Smooth muscle cell of the pulmonary artery (primary cell): ENCODE data around the gene PTMS. TPM values are rescaled to one million over a fixed set of nuclear protein-coding genes. Genes with fewer than 3 reads are reported as not detected.

Experiments used
- total RNA-seq: library from RNA; depleted of rRNA; stranded (reverse); fragments of >200 nt; gene quantifications from 2 replicates; pipeline ENCODE4 v1.2.3, GENCODE V29; 2014

PTMS gene, protein sequence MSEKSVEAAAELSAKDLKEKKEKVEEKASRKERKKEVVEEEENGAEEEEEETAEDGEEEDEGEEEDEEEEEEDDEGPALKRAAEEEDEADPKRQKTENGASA
- total RNA-seq = 45.0 and 47.1 TPM in 2 replicates

DNA sequence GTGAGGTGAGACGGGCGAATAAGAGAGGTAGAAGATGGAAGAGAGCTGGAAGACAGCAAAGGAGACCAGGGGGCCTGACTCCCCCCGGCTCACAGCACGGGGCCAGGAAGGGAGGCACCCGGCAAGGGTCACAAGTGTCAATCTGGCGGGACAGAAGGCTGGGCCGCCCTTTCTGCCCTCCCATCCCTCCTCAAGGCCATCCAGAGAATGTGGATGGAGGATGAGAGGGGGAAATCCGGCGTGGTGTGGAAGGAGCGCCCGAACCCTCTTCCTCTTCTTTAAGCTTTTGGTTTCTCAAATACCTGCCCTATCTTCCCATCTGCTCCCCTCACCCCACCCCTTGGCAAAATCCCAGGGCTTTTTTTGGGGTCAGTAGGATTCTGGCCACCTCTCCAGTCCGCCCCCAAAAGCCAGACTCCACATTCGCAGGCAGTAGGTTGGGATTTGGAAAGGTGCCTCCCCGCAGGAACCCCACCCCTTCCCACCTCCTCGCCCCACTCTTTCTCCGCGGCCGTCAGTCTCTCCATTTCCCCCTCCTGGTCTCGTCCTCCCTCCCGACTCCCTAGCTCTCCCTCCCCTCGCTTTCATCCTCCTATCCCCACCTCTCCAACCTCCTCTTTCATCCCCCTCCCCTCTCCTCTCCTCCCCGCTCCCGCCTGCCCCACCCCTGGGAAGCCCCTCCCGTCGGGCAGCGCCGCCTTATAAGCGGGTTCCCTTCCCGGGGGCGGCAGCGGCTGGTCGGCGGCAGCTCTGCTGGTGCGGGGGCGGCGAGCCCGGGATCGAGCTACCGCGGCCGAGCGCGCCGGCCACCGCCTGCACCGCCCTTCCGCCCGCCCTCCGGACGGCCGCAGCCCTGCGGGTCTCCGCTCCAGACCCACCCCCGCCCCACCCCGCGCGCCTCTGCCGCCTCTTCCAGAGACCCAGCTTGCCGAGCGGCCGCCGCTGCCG, at the start of gene PTMS:
TSS of gene PTMS (plus strand) at position 730 of the 948 bp plus-strand sequence. CDS start 343 bp downstream, outside the sequence.

DNA sequence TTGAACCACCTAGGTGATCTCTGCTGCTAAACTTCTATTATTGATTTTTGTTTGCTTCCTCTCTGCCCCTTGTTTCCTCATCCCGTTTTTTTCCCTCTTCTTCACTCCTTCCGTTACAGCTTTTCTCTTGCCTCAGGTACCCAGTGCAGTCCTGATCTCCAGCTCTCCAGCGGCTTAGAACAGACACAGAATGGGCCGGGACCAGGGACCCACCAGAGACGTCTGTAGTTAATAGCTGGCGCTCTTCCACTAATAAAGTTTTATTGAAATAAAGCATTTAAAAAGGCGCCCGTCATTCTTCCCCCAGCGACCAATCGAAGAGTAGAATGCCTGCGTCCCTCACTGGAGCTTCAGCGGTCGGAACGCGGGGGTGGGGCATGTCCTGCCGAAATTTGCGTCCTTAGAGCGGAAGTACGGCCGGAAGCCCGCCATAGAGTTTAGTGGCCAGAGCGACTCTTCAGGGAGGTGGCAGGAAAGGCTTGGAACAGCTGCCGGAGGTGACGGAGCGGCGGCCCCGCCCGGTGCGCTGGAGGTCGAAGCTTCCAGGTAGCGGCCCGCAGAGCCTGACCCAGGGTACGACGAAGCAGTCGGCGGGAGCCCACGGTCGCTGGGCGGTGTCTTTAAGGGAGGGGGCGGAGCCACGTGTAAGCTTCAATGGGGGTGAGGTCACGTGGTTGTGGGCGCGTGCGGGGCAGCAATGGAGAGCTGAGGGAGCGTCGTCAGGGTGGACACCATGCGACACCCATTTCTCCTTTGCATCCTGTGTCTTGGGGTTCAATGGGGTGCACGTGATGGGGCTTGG, 42.4 kb upstream of the PTMS start, which contains the start of gene COPS7A:
TSS of gene COPS7A (plus strand) at position 440 of the 802 bp plus-strand sequence. CDS start 611 bp downstream, outside the sequence.

DNA sequence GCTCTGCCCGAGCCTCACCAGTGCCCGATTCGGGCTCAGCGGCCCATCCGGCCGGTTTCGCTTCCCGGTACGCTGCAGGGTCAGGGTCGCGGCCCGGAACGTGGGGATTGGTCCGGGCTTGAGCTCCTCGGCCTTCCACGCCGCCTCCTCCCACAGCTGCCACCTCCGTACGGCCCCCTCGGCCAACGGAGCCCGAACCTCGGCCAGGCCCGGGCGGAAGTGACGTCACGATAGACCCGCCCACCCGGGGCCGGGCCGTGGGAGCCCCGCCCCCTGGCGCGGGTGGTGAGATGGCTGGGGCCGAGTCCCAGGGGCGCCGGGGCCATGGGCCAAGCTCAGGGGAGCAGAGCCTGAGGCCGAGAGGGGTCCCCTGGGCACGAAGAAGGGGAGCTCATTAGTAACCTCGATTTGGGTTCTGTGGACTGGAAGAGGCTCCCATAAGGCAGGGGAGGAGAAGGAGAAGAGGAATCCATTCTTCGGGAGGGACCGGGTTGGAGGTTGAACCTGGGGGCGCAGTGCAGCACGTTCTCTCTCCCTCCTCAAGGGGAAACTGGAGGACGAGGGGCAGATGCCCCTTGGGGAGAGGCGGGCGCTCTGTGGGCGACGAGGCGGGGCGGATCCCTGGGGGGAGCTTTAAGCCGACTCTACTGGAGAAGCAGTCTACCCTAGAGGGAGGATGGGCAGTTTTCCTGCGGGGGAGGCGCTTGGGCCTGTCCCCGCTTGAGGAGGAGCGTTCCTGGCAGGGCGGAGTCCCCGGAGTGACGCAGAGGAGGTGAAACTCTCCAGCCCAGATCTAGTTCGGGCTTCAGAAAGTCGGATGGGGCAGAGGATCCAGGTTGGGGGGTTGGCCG, 13.0 kb upstream of the PTMS start, which contains the start of gene MLF2:
TSS of gene MLF2 (minus strand) at position 221 of the 851 bp plus-strand sequence. CDS start 807 bp downstream, outside the sequence.

DNA sequence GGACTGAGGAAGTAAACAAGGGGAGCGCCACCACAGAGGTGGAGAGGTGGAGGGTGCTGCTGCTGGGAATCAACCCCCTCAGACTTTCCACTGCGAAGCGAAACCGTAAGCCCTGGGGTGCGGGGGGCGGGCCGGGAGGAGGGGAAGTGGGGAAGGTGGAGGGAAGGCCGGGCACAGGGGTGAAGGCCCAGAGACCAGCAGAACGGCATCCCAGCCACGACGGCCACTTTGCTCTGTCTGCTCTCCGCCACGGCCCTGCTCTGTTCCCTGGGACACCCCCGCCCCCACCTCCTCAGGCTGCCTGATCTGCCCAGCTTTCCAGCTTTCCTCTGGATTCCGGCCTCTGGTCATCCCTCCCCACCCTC, 6.2 kb downstream of the PTMS start, which contains the start of gene LAG3:
TSS of gene LAG3 (plus strand) at position 190 of the 365 bp plus-strand sequence. CDS start 333 bp downstream, outside the sequence.

DNA sequence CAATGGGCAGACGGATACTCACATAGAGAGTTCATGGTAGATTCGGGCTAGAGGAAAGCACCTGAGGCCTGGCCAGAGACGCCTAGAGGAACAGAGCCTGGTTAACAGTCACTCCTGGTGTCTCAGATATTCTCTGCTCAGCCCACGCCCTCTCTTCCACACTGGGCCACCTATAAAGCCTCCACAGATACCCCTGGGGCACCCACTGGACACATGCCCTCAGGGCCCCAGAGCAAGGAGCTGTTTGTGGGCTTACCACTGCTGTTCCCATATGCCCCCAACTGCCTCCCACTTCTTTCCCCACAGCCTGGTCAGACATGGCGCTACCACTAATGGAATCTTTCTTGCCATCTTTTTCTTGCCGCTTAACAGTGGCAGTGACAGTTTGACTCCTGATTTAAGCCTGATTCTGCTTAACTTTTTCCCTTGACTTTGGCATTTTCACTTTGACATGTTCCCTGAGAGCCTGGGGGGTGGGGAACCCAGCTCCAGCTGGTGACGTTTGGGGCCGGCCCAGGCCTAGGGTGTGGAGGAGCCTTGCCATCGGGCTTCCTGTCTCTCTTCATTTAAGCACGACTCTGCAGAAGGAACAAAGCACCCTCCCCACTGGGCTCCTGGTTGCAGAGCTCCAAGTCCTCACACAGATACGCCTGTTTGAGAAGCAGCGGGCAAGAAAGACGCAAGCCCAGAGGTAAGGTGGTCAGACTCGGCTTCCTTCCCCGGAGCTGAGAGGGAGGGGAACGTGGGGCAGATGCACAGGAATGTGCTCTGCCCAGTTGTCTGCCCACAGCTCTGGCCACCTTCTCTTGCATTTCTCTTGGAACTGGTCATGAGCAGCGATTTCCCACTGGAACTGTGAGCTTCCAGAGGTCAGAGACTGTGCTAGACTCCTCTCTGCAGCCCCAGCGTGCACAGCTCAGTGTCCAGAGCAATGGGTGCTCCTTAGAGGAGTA, 23.1 kb downstream of the PTMS start, which contains the start of gene CD4:
TSS of gene CD4 (plus strand) at position 557 of the 953 bp plus-strand sequence. CDS start 10,611 bp downstream, outside the sequence.

Other genes with a start within 250 kb of the PTMS start
- 12,763 and 13,179 TPM in 2 replicates for gene GAPDH, start 231.8 kb upstream of the PTMS start, total RNA-seq
- gene IFFO1, start 210.3 kb upstream of the PTMS start, total RNA-seq = 14.7 and 16.1 TPM in 2 replicates
- gene NOP2, start 198.1 kb upstream of the PTMS start, total RNA-seq = 10.0 and 19.5 TPM in 2 replicates
- gene CHD4, start 159.0 kb upstream of the PTMS start, total RNA-seq = 238 and 263 TPM in 2 replicates
- 0.03 TPM in 1 of 2 replicates, not detected in the other for gene LPAR5, start 130.4 kb upstream of the PTMS start, total RNA-seq
- 0.13 and 0.26 TPM in 2 replicates for gene ACRBP, start 118.9 kb upstream of the PTMS start, total RNA-seq
- gene ING4, start 103.2 kb upstream of the PTMS start, total RNA-seq = 26.9 and 27.4 TPM in 2 replicates
- gene ZNF384, start 77.0 kb upstream of the PTMS start, total RNA-seq = 16.4 and 16.8 TPM in 2 replicates
- 1.1 and 1.3 TPM in 2 replicates for gene PIANP, start 65.5 kb upstream of the PTMS start, total RNA-seq
- 145 and 173 TPM in 2 replicates for gene COPS7A, start 42.3 kb upstream of the PTMS start, total RNA-seq
- gene MLF2, start 13.2 kb upstream of the PTMS start, total RNA-seq = 158 and 166 TPM in 2 replicates
- not detected in 2 replicates for gene LAG3, start 6.2 kb downstream of the PTMS start, total RNA-seq
- 0.26 and 13.2 TPM in 2 replicates for gene CD4, start 23.2 kb downstream of the PTMS start, total RNA-seq
- 2.7 and 6.6 TPM in 2 replicates for gene GPR162, start 55.5 kb downstream of the PTMS start, total RNA-seq
- gene P3H3, start 62.0 kb downstream of the PTMS start, total RNA-seq = 170 and 258 TPM in 2 replicates
- 2.0 and 3.2 TPM in 2 replicates for gene GNB3, start 74.6 kb downstream of the PTMS start, total RNA-seq
- 3.5 and 6.3 TPM in 2 replicates for gene CDCA3, start 84.9 kb downstream of the PTMS start, total RNA-seq
- gene USP5, start 85.8 kb downstream of the PTMS start, total RNA-seq = 90.6 and 117 TPM in 2 replicates
- gene TPI1, start 101.2 kb downstream of the PTMS start, total RNA-seq = 1,691 and 1,978 TPM in 2 replicates
- gene SPSB2, start 106.9 kb downstream of the PTMS start, total RNA-seq = 4.8 and 6.3 TPM in 2 replicates
- gene LRRC23, start 138.5 kb downstream of the PTMS start, total RNA-seq = 12.4 and 13.3 TPM in 2 replicates
- gene ENO2, start 148.2 kb downstream of the PTMS start, total RNA-seq = 153 and 183 TPM in 2 replicates
- 21.8 and 35.8 TPM in 2 replicates for gene ATN1, start 161.6 kb downstream of the PTMS start, total RNA-seq
- gene RNU7-1, start 177.5 kb downstream of the PTMS start, total RNA-seq = not detected in 2 replicates
- 64.3 and 91.7 TPM in 2 replicates for gene C12orf57, start 177.7 kb downstream of the PTMS start, total RNA-seq
- 0.13 and 0.30 TPM in 2 replicates for gene PTPN6, start 185.0 kb downstream of the PTMS start, total RNA-seq
- 90.6 and 91.1 TPM in 2 replicates for gene PHB2, start 204.3 kb downstream of the PTMS start, total RNA-seq
- 28.8 and 32.3 TPM in 2 replicates for gene EMG1, start 204.6 kb downstream of the PTMS start, total RNA-seq